NB4 (cell line): ENCODE data around the gene ERCC2.

ENCODE experiments used
- DNase-seq: peaks from one replicate; pipeline ENCODE4 v3.0.0; 2010; ENCODE audit warnings: low read depth
- H3K4me3 ChIP-seq: one replicate; pipeline ENCODE4 v1.5.1; 2011; ENCODE audit warnings: mild to moderate bottlenecking, low read depth, low read length, moderate library complexity
- CTCF ChIP-seq: IDR thresholded peaks from one replicate; pipeline ENCODE4 v1.5.1; 2012; ENCODE audit warnings: low read depth, low read length
- MAX ChIP-seq: IDR thresholded peaks from 2 replicates; pipeline ENCODE4 v1.6.1; 2011; ENCODE audit warnings: low read depth, low read length
- MYC ChIP-seq: IDR thresholded peaks from 2 replicates; pipeline ENCODE4 v1.6.1; 2011; ENCODE audit warnings: low read depth, low read length
- POLR2A ChIP-seq: IDR thresholded peaks from 2 replicates; pipeline ENCODE4 v1.6.1; 2011; ENCODE audit warnings: mild to moderate bottlenecking; ENCODE audit not compliant: insufficient read length; ENCODE audit errors: extremely low read depth

Gene ERCC2

DNA sequence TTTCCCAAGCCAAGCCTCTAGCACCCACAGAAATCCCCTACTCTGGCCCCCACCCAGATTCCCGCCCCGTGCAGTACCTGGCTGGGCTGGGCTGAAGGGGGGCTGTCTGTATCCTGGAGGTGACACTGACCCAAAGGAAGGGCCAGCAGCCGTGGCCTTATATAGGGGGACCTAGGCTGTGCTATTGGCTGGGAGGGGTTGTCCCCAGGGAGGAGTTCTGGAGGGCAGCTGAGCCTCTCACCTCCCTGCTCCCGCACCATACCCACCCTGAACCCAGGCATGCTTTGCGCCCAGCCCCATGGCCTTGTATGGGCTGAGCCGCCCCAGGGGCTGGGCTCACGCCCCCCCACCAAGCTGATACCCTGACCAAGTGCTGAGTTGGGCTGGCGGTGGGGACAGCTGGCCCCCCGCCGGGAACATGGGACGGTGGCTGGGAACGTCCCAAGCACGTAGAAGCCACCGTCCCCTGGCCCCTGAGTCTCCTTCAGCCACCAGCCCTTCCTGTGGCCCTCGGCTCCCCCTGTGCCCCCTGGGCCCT is 47.6 kb downstream of the ERCC2 start, which contains the start of gene CKM:
CKM (minus strand) TSS at position 132 of the 538 bp plus-strand sequence. CDS start 3,162 bp downstream, outside the sequence.
- DNase-seq, result no peak
- H3K4me3 ChIP-seq, result no peak within 1 kb of the TSS
- TF ChIP-seq CTCF, result no peak
- TF ChIP-seq POLR2A, result no peak
- TF ChIP-seq MYC, result no peak
- TF ChIP-seq MAX, result no peak

DNA sequence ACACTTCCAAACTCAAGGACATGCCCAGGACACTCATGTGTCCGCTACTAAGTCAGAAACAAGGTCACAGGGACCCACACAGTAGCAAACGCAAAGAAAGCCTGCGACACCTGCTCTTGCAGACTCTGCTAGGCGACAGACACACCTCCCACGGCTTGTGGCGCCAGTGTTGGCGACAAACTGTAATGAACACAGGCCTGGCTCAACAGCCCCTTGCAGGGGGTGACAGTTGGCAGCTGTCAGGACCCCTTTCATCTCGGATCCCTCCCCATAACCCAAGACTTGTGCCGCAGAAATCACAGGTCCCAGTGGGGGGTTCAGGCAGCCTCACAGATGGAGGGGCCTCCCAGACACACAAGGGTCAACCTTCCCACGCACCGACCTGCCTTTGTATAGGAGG is 48.1 kb downstream of the ERCC2 start:
- TF ChIP-seq MYC (no peak), MAX (no peak), CTCF (no peak), POLR2A (no peak)
- DNase-seq, result peak; percentile 23
- no peak overlapping the region for H3K4me3 ChIP-seq

DNA sequence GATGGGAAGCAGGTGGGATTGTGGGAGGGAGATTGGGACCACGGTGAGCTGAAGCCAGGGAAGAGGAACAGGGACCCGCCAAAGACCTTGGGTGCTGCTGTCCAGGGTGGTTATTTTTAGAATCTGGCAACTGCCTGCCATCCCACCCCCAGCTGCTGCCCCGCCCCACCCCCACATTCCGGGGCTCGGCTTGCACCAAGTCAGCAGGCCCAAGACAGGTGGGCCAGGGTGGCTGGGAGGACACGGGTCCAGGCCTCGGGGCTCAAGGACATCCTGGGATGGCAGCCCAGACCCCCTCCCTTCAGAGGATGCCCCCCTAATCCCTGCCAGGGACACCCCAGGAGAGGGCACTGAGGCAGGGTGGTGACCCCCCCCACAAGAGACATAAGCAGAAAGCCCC is 48.5 kb downstream of the ERCC2 start:
- TF ChIP-seq POLR2A (no peak), MYC (no peak), MAX (no peak), CTCF (no peak)
- no peak for DNase-seq
- H3K4me3 ChIP-seq, result no peak overlapping the region

DNA sequence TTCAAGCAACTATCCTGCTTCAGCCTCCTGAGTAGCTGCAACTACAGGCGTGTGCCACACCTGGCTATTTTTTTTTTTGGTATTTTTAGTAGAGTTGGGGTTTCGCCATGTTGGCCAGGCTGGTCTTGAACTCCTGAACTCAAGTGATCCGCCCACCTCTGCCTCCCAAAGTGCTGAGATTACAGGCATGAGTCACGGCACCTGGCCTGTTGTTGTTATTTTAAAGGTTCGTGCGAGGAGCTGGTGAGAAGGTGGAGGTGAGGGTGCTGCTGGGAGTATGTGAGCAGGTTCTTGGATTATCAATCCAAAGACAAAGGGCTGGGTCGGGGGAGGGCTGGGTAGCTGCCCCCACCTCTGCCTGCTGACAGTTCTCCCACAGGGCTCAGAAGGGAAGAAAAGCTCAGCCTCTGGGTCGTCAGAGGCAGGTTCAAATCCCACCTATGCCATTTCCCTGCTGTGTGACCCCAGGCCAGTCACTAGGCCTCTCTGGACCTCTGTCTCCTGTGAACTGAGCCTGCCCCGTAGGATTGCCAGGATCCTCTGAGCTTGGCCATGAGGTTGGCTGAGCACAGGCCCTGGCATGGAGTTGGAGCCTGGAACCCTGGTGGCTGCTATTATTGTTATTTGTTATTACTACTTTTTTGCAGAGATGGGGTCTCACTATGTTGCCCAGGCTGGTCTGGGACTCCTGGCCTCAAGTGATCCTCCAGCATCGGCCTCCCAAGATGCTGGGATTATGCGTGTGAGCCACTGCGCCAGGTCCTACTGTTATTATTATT is 49.2 kb downstream of the ERCC2 start:
- TF ChIP-seq CTCF (no peak), MYC (no peak), POLR2A (no peak), MAX (no peak)
- H3K4me3 ChIP-seq, result no peak overlapping the region
- no peak for DNase-seq

DNA sequence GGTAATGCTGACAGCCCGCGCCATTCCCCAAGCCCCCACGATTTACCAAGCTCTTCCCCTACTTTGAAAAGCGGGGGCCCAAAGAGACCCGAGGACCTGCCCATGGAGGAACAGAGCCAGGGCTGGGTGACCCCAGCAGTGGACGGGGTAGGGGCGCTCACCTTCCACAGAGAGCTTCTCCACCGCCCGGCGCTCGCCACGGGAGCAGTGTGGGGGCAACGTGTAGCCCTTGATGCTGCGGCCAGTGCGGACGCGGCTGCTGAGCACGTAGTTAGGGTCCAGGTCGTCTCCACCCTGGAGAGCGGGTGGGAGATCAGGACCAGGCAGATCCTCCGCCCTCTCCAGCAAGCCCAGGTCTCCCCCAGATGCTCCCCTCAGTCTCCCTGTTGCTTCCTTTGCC is 55.1 kb downstream of the ERCC2 start:
- H3K4me3 ChIP-seq, result no peak overlapping the region
- no peak for DNase-seq
- TF ChIP-seq POLR2A (no peak), CTCF (no peak), MYC (no peak), MAX (no peak)
